Measurements from ENCODE around the gene AK3. TPM values are rescaled to one million over a fixed set of nuclear protein-coding genes. Genes with fewer than 3 reads are reported as not detected.

The AK3 gene
- total and polyA plus RNA-seq, 9 of the 15 experiments (the other 6 are each of a cell fraction or from before 2014, with no cell fraction given), result 12.2 to 78.6 (median 41.8) TPM

- TF ChIP-seq TAF9B (IDR thresholded peaks at IDR 0.05; ENCODE audit: partially characterized antibody) (no peak), CXXC5 (CRISPR knock-in tag; IDR thresholded peaks at IDR 0.05) (no peak), BHLHE40 (IDR thresholded peaks at IDR 0.05; ENCODE audit: low read length) (0 out of 2 replicates have a peak, but pooled peaks have one; percentile 8), HDAC2 (IDR thresholded peaks at IDR 0.05) (no peak), HNRNPL (IDR thresholded peaks at IDR 0.05; ENCODE audit: low read depth, low read length) (no peak), NR1H2 (CRISPR knock-in tag; IDR thresholded peaks at IDR 0.05) (no peak), ZNF140 (CRISPR knock-in tag; IDR thresholded peaks at IDR 0.05) (no peak), ZNF561 (CRISPR knock-in tag; conservative IDR thresholded peaks at IDR 0.05) (no peak), DMBX1 (CRISPR knock-in tag; IDR thresholded peaks at IDR 0.05; ENCODE audit: borderline replicate concordance) (no peak), ZNF644 (tag; IDR thresholded peaks at IDR 0.05; ENCODE audit: low read depth) (no peak), PHF21A (IDR thresholded peaks at IDR 0.05; ENCODE audit: borderline replicate concordance, low read depth) (no peak), HINFP (tag; conservative IDR thresholded peaks at IDR 0.05; ENCODE audit: low read depth) (no peak), ZNF121 (CRISPR knock-in tag; conservative IDR thresholded peaks at IDR 0.05) (no peak), NFE2 (IDR thresholded peaks at IDR 0.05; ENCODE audit: low read depth) (peak; percentile 65; the same call in 1 of the 2 replicates), TRIM24 (IDR thresholded peaks at IDR 0.05) (0 out of 4 replicates have a peak, but pooled peaks of 1 of the 2 experiments have one; percentile 28), RERE (CRISPR knock-in tag; IDR thresholded peaks at IDR 0.05; ENCODE audit: borderline replicate concordance) (no peak), JUN (IDR thresholded peaks at IDR 0.05; ENCODE audit: borderline replicate concordance, low read depth, low read length) (no peak), JUN (CRISPR knock-in tag; IDR thresholded peaks at IDR 0.05; ENCODE audit: borderline replicate concordance) (no peak), BRD4 (IDR thresholded peaks at IDR 0.05) (no peak), XRCC3 (IDR thresholded peaks at IDR 0.05) (no peak), POLR2B (IDR thresholded peaks at IDR 0.05; ENCODE audit: low read depth, partially characterized antibody) (no peak), TCF3 (CRISPR knock-in tag; IDR thresholded peaks at IDR 0.05) (0 out of 2 replicates have a peak, but pooled peaks have one; percentile 5), ILK (tag; IDR thresholded peaks at IDR 0.05; ENCODE audit: borderline replicate concordance, low read depth) (no peak), ZNF76 (CRISPR knock-in tag; IDR thresholded peaks at IDR 0.05; ENCODE audit: borderline replicate concordance) (no peak), ZNF707 (CRISPR knock-in tag; conservative IDR thresholded peaks at IDR 0.05) (no peak), CBX1 (IDR thresholded peaks at IDR 0.05; ENCODE audit: low read depth) (no peak)
Observed at GRCh38 chr9:4700091-4700490, 40.9 kb downstream of the AK3 start (continued).

All from K562 (cell line).